Measurements from ENCODE around the gene SIGLEC7. TPM values are rescaled to one million over a fixed set of nuclear protein-coding genes. Genes with fewer than 3 reads are reported as not detected.

Gene SIGLEC7
- polyA plus RNA-seq, 1 experiment = not detected

DNA sequence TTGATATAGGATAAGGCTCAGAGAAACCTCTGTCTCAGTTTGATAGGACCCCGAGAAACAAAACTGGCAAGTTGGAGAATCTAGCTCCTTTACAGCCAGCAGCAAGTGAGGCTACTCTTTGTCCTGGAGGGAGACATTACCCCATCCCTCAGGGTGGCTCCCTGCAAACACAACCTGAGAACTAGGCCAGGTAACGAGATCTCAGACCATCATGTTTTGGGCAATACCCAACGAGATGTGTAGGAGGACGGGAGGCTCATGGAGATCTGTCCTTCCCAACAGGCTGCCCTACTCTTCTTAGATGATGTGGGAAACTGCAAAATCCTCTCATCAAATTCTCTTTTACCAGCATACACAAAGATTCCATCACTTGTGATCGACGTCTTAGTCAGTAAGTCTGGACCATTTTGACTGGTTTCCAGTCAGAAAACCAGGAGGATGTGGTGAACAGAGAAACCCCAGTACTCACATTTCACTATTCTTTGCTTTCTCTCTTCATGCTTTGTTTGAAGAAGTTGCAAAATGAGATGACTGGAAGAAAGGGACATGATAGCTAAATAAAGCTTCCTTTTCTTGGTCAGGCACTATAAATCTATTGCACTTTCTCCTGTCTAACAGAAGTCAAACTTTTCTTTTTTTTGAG, 27.9 kb upstream of the SIGLEC7 start:
- H3K9me3 ChIP-seq (ENCODE audit: control insufficient read depth, insufficient read depth, low read length) = no peaks in the 10 kb centered on the region
- peaks cover 20% of the 10 kb centered on the region for H3K27me3 ChIP-seq (ENCODE audit: control insufficient read depth, insufficient read depth, low read length)
- DNase-seq (ENCODE audit: low read depth, low spot score) = no peak
- ChIA-PET POLR2A (no interaction called here), CTCF (no interaction called here)
- H3K27ac ChIP-seq (ENCODE audit: low read depth, low read length) = no peak overlapping the region
- no peak overlapping the region for H3K4me3 ChIP-seq (ENCODE audit: low read depth, low read length)
- TF ChIP-seq, protein P1, sequence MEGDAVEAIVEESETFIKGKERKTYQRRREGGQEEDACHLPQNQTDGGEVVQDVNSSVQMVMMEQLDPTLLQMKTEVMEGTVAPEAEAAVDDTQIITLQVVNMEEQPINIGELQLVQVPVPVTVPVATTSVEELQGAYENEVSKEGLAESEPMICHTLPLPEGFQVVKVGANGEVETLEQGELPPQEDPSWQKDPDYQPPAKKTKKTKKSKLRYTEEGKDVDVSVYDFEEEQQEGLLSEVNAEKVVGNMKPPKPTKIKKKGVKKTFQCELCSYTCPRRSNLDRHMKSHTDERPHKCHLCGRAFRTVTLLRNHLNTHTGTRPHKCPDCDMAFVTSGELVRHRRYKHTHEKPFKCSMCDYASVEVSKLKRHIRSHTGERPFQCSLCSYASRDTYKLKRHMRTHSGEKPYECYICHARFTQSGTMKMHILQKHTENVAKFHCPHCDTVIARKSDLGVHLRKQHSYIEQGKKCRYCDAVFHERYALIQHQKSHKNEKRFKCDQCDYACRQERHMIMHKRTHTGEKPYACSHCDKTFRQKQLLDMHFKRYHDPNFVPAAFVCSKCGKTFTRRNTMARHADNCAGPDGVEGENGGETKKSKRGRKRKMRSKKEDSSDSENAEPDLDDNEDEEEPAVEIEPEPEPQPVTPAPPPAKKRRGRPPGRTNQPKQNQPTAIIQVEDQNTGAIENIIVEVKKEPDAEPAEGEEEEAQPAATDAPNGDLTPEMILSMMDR (IDR thresholded peaks at IDR 0.05; ENCODE audit: low read depth, low read length) = no peak

DNA sequence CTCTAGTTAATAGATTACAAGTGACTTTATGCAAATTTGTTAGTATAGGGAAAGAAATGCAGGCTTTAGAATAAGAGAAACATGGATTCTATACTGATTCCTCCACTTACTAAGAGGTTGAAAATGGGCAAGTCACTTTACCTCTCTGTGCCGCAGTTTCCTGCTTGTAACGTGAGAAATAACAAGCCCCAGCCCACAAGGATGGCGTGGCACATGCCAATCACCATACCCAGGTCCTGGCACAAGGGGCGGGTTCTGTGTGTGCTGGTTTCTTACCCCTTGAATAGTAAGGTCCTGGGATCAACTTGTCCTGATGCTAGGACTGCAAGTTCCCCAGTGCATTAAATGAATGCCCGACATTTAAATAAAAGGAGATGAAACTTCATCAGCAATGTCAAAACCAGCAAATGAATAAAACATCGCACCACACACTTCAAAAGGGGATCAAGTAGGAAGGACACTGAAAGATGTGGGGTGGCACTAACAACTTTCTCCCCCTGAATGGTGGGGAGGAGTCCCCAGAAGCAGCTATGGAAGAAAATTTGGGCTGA, 25.3 kb upstream of the SIGLEC7 start:
- Histone ChIP-seq H3K27me3 (ENCODE audit: control insufficient read depth, insufficient read depth, low read length) (peaks cover 20% of the 10 kb centered on the region), H3K4me3 (ENCODE audit: low read depth, low read length) (no peak overlapping the region), H3K27ac (ENCODE audit: low read depth, low read length) (no peak overlapping the region), H3K9me3 (ENCODE audit: control insufficient read depth, insufficient read depth, low read length) (no peaks in the 10 kb centered on the region)
- ChIA-PET CTCF (no interaction called here), POLR2A (no interaction called here)
- DNase-seq (ENCODE audit: low read depth, low spot score) = no peak
- TF ChIP-seq, protein P1 (IDR thresholded peaks at IDR 0.05; ENCODE audit: low read depth, low read length) = no peak

DNA sequence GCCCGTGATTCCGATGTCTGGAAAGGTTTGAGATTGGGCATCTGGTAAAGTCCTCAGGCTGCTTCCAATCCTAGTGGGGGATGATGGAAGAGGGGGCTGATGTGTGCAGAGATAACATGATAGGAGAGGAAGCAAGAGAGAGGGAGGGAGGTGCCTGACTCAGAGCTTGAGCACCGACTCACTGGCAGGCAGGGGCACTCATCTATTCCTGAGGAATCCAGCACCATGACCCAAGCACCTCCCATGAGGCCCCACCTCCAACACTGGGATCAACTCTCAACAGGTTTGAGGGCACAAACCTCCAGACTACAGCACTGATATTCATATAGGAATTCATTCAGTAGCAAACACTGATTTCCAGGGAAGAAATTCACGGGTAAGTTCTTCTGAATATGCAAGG, 23.0 kb upstream of the SIGLEC7 start:
- no peak overlapping the region for H3K27ac ChIP-seq (ENCODE audit: low read depth, low read length)
- peaks cover 8% of the 10 kb centered on the region for H3K27me3 ChIP-seq (ENCODE audit: control insufficient read depth, insufficient read depth, low read length)
- POLR2A ChIA-PET = no interaction called here
- no peak for DNase-seq (ENCODE audit: low read depth, low spot score)
- CTCF ChIA-PET = no interaction called here
- TF ChIP-seq, protein P1 (IDR thresholded peaks at IDR 0.05; ENCODE audit: low read depth, low read length) = no peak
- no peaks in the 10 kb centered on the region for H3K9me3 ChIP-seq (ENCODE audit: control insufficient read depth, insufficient read depth, low read length)
- H3K4me3 ChIP-seq (ENCODE audit: low read depth, low read length) = no peak overlapping the region

DNA sequence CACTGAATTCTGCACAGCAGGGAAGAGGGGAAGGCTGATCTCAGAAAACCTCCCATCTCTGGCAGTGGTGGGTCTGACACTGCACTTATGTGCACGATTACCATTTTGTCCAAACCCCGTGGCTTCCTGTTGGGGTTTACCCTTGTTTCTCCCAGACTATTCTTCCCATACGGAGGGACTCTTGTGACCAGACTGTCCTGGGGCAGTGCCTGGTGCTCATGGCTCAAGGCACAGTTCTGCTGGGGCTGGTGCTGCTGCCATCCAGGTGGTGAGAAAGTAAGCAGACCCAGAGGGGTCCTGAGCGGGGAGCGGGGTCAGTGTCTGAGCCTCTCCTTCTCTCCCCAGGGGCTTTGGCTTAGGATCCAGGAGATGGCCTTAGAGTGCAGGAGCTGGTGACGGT, 22.5 kb upstream of the SIGLEC7 start:
- peaks cover 4% of the 10 kb centered on the region for H3K27me3 ChIP-seq (ENCODE audit: control insufficient read depth, insufficient read depth, low read length)
- CTCF ChIA-PET = no interaction called here
- TF ChIP-seq, protein P1 (IDR thresholded peaks at IDR 0.05; ENCODE audit: low read depth, low read length) = no peak

DNA sequence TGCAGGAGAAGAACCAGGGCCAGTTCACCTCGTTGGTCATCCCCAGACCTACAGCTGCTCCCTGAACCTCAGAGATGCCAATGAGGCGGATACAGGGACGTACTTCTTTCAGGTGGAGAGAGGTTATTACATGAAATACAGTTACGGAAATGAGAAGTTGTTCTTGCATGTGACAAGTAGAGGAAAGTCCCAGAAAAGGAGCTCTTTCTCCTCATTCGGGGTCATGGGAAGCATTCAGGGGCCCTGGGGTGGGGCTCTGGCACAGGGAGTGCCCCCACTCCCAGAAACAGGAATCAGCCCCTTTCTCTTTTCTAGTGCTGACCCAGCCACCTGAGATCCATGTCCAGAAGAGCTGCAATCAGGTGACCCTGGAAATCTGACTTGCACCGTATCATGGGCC, 21.9 kb upstream of the SIGLEC7 start:
- no peak for DNase-seq (ENCODE audit: low read depth, low spot score)

More for the DNA sequence above, 22.5 kb upstream of the SIGLEC7 start:
- Histone ChIP-seq H3K27ac (ENCODE audit: low read depth, low read length) (no peak overlapping the region), H3K9me3 (ENCODE audit: control insufficient read depth, insufficient read depth, low read length) (no peaks in the 10 kb centered on the region), H3K4me3 (ENCODE audit: low read depth, low read length) (no peak overlapping the region)
- POLR2A ChIA-PET = no interaction called here
- no peak for DNase-seq (ENCODE audit: low read depth, low spot score)

More for the DNA sequence above, 21.9 kb upstream of the SIGLEC7 start:
- peaks cover 4% of the 10 kb centered on the region for H3K27me3 ChIP-seq (ENCODE audit: control insufficient read depth, insufficient read depth, low read length)
- no peak overlapping the region for H3K4me3 ChIP-seq (ENCODE audit: low read depth, low read length)
- no peaks in the 10 kb centered on the region for H3K9me3 ChIP-seq (ENCODE audit: control insufficient read depth, insufficient read depth, low read length)
- TF ChIP-seq, protein P1 (IDR thresholded peaks at IDR 0.05; ENCODE audit: low read depth, low read length) = no peak
- no peak overlapping the region for H3K27ac ChIP-seq (ENCODE audit: low read depth, low read length)
- ChIA-PET POLR2A (no interaction called here), CTCF (no interaction called here)
